Measurements from ENCODE around the gene TMC1.

DNA sequence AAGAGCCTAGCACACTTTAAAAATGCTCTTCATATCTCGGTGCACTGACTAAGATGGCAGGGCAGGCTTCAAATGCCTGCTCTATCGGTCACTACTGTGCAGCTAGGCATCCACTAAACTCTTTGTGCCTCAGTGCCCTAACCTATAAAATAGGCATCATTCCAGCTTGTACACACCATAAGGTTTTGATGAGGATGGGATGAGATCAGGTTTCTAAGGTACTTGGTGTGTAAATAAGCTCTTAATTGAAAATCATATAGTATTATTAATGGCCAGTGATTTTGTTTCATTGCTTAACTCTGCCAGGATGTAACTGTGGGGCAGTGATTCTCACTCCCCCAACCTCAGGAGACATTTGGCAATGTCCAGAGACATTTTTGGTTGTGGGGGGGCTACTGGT lies 352.9 kb downstream of the TMC1 start:
- TF ChIP-seq, protein P1, sequence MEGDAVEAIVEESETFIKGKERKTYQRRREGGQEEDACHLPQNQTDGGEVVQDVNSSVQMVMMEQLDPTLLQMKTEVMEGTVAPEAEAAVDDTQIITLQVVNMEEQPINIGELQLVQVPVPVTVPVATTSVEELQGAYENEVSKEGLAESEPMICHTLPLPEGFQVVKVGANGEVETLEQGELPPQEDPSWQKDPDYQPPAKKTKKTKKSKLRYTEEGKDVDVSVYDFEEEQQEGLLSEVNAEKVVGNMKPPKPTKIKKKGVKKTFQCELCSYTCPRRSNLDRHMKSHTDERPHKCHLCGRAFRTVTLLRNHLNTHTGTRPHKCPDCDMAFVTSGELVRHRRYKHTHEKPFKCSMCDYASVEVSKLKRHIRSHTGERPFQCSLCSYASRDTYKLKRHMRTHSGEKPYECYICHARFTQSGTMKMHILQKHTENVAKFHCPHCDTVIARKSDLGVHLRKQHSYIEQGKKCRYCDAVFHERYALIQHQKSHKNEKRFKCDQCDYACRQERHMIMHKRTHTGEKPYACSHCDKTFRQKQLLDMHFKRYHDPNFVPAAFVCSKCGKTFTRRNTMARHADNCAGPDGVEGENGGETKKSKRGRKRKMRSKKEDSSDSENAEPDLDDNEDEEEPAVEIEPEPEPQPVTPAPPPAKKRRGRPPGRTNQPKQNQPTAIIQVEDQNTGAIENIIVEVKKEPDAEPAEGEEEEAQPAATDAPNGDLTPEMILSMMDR (IDR thresholded peaks at IDR 0.05), result no peak
- TF ChIP-seq POLR2A (IDR thresholded peaks at IDR 0.05) (no peak), EP300 (IDR thresholded peaks at IDR 0.05) (no peak)

All from suprapubic skin (tissue), 3 donors.